ENCODE measurements around the gene IL6ST.
A peak's percentile ranks its signal among the peaks of the same experiment; 100 is the strongest.

IL6ST gene

DNA sequence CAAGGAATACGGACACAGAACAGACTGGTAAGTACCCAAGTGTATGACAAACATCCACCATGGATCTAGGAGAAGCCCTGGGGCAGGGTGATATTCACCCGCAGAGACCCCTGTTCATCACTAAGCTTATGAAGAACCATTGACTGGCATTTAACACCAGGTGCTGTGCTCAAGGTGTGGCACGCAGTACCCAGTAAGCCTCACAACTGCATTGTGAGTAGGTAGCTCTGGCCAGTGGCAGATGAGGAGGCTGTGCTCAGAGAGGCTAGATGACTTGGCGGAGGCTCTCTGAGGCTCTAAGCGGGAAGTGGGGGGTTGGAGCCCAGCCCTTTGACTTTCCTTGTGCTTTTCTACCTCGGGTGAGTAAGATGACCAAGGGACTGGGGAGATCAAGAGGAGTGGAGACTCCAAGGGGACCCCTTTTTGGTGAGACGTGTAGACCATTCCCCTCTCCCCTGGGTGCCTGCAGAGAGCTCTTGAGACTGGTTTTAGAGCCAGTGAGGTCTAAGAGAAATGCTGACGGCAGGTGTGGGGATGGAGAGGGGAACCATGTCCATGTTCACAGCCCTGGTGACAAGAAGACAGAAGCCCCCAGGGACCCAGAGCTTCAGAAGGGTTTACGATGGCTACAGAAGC is 70.8 kb downstream of the IL6ST start:
- no peak for DNase-seq (ENCODE audit: extremely low read depth in 1 of 2, low read depth in 1 of 2)

DNA sequence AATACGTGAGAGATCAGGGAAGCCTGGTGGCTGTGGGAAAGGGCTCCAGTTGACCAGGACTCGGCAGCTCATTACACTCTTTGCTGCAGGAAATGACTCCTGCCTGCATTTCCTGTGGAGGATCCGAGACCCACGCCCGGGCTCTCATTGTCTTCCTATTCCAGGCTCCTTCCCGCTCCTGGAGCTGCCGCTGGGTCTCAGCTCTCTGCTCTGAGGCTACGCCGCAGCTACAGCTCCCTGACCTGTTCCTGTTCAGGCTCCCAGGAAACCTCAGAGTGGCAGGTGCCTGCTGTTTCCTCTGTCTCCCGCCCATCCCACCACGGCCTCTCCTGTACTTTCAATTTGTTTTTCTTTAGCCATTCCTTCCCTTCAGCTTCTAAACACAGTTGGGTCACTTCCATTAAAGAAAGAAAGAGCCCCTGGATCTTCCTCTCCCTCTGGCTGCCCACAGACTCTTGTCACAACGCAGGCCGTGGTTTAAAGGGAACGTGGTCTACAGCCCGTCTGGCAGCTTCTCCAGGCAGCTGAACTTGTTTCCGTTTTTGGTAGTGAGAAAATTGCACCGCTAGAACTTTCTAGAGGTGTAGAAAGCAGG is 71.5 kb downstream of the IL6ST start:
- no peak for DNase-seq (ENCODE audit: extremely low read depth in 1 of 2, low read depth in 1 of 2)

DNA sequence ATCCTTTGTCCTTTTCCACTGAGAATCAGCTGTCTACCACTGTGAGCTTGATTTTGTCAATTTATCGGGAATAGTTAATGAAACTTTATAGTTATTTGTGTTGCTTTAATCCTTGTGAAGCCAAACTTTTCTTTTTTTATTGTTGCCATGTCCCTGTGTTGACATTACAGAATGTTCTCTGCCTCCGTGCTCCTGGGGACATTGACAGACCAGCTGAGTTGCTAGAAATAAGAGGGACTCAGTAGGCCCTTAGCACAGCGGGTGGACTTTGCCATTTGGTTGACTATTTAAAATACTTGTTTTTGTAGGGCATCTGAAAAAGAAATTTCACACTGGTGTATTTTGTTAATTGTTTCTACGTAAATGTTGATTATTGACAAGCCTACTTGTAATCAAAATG is 73.1 kb downstream of the IL6ST start:
- DNase-seq (ENCODE audit: extremely low read depth in 1 of 2, low read depth in 1 of 2), result no peak

DNA sequence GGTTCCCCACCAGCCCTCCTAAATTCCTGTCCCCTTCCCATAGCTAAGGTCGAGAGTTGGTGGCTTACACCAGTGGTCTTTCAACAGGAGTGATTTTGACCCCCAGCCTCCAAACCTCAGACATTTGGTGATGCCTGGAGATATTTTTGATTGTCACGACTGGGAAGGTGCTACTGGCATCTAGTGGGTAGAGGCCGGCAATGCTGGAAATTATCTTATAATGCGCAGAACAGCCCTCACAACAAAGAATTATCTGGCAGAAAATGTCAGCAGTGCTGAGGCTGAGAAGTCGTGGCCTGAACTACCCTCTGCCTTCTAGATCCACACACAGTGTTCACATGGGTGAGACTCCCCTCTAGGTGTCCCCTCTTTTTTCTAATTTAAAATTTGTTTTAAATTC is 74.0 kb downstream of the IL6ST start:
- DNase-seq (ENCODE audit: extremely low read depth in 1 of 2, low read depth in 1 of 2), result no peak

DNA sequence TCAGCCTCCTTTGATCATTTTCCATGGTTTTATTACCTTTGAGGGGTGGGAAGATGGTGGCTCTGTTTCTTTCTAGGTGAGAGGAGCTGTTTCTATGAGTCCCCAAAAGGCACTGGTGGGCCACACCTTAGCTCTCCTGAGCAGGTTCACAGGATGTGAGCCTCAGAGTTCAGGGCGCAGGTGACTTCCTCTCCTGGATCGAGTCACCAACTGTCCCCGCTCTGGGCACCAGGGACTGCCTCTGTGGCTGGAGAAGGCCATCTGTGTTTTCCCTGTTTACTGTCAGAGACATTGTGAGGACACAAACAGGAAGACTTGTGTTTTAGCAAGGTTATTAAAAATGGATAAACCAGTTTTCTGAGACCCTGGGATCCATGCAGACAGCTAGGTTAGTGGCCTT is 75.1 kb downstream of the IL6ST start:
- DNase-seq (ENCODE audit: extremely low read depth in 1 of 2, low read depth in 1 of 2), result no peak

DNA sequence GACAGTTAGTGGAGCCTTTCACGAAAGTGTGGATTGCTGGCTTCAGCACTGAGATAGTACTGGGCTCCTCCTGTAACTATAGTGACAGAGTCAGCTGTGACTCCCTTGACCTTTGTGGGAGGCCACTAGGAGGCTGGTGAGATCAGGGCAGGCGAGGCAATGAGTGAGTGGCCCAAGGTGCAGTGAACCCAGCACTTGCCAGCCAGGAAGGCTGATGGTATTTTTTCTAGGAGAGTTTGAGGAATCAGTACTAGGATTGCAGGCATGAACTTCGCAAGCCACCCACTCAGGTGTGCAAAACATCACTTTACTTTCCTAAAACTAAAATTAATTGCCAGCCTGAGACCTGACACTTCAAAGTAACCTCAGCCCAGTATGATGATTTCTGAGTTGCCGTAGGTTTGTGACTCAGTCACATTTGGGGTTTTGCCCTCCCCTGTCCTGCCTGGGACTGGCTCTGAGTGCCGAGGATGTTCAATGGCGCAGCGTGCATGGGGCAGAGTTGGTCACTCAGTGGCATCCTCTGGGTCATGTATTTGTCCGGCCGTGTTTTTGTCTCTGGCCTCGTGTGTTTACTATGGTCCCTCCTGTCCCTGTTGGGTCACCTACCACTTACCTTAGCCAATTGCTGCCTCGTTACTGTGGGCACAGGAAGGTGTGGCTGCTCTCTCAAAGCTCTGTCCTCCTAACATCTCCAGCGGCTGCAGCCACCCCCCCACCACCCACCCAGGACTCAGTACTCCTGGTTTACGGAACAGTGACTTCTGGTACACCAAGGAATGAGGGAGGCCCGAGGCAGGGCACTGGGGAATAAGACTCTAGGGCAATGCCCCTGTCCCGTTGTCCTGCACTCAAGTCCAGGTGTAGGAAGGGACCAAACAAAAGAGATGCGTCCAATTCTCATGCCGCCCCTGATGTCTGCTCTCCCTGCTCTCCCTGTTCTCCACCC is 76.4 kb downstream of the IL6ST start:
- DNase-seq (ENCODE audit: extremely low read depth in 1 of 2, low read depth in 1 of 2), result no peak

DNA sequence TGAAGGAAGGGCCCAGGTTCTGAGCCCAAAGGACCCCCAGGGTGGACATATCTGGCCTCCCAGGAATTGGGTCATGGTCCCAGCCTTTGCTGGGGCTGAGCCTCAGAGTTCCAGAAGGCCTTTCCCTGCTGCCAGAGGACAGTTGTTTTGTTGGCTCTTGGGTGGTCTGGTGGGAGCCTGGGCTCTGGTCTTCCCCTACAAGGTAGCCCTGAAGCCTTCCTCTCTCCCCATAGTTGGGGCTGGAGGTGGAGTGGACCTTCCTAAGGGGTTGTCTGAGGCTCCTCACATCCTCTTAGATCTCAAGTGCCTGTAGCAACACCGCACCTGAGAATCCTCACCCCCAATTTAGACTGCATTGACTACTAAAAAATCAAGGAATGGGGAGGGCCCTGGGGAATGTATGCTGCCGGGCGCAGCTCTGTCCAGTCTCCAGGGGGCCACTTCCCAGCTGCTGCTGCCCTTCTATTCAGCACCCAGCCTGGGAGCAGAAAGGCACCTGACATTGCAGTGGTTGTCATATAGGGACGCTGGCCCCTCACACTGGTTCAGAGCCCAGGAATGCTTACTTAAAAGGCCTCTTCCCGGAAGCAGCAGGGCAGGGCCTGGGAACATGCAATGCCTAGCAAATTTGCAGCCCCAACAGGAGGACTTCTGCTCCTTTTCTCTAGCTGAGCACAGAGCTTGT is 77.2 kb downstream of the IL6ST start:
- DNase-seq (ENCODE audit: extremely low read depth in 1 of 2, low read depth in 1 of 2), result no peak

DNA sequence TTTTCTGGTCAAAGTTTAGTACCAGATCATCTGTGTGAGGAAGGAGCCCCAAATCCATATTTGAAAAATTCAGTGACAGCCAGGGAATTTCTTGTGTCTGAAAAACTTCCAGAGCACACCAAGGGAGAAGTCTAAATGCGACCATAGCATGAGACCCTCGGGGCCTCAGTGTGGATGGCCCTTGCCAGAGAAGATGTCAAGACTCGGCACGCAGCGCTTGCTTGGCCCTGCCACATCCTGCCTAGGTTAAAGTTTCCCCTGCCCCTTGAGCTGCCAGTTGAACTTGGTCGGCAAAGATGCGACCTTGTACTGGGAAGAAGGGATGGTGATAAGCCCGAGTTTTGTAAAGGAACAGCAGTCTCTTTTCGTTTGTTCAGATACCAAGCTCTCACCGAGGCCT is 77.8 kb downstream of the IL6ST start:
- DNase-seq (ENCODE audit: extremely low read depth in 1 of 2, low read depth in 1 of 2), result no peak

DNA sequence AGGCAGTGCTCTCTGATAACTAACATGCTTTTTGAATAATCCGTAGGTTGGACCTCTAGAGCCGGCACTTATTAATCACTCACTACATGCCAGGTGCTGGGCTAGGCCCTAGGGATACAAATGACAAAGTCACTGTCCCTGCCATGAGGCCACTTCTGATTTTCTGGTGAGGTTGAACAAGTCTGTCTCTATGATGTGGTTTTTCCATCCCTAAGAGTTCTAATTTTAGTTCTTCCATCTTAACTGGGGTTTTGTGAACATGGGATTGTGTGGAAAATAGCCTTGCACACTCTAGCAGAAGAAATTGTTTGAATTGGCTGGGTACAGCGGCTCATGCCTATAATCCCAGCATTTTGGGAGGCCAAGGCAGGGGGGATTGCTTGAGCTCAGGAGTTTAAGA is 79.0 kb downstream of the IL6ST start:
- DNase-seq (ENCODE audit: extremely low read depth in 1 of 2, low read depth in 1 of 2), result no peak

DNA sequence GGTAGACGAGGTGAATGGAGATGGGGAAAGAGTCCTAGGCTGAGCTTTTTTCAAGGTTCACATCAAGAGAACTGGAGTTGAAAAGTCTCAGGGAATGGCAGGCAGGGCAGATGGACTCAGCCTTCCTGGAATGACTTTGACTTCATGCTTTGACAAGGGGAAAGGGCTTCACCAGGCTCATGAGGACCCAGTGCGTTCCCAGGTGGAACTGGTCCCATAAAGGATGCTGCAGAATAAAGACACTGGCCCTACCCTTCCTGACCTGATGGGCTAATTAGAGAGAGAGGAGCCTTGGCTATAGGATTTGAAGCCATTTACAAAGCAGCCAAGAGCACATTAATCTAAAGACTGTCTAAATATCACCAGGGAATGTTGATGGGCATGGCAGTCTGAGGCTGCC is 79.8 kb downstream of the IL6ST start:
- DNase-seq (ENCODE audit: extremely low read depth in 1 of 2, low read depth in 1 of 2), result no peak

DNA sequence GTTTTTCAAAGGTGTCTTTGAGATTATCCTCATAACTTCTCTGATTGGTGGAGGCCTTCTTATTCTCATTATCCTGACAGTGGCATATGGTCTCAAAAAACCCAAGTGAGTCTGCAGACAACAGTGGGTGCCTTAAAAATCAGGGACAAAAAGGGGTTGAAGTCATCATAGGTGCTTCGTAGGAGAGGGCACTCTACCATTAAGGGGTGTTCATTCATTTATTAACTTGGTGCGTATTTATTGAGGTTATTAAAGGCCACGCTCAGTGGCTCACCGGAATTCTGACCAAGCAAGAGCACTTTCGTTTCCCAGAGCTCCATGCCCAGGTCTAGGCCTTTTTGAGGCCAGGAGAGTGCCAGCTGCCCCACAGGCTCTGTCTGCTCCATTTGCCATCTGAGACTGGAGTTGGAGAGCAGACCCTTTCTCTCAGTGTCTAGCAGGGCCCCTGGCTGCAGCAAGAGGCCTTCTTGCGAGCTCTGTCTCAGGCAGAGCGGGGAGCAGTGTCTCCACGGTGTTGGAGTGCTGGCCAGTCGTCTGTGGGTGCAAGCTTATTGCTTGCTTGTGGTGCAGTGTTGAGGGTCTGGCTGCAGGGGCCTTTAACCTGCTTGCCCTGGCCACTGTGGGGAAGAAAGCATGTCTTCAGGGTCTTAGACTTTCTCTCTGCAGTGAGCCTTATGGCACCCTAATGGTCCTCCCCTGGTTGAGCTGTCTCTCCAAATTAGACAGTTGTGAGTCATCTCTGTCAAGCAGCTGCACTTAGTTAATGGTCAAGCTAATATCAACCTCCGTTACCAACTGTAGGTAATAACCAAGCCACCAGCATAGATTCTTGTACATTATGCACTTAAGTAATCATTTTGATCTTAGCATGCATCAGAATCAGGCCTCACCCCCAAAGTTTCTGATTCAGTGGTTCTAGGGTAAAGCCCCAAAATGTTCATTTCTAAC is 81.0 kb downstream of the IL6ST start:
- no peak for DNase-seq (ENCODE audit: extremely low read depth in 1 of 2, low read depth in 1 of 2)

DNA sequence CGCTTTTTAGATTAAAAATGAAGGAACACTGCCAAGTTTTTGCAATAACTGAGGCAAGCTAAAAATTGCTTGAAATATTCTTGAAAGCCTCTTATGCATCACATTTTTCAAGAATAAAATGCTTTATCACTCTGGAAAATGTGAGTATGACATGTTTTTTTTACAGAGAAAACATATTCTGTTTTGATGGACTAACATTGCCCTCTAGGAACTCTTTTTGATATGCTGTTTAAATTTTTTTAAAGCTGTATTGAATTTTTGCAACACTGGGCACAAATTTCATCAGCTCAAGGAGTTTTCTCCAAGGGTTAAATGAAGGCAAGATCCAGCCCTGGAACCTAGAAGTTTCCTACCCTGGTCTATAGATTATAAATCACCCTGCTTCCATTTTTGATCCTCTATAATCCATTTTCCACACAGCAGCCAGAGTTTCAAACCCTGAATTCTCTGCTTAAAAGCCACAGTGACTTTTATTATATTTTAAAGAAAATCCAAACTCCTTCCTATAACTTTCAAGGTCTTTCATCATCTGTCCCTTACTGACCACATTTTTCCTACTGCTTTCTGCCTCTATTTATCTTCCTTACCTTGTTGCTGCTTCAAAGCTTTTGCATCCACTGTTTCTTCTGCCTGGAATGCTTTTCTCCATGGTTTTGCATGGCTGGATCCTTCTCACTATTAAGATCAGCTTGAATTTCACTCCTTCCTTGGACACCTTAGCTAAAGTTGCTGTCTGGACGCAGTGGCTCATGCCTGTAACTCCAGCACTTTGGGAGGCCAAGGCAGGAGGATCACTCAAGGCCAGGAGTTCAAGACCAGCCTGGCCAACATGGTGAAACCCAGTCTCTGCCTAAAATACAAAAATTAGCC is 82.7 kb downstream of the IL6ST start:
- no peak for DNase-seq (ENCODE audit: extremely low read depth in 1 of 2, low read depth in 1 of 2)

DNA sequence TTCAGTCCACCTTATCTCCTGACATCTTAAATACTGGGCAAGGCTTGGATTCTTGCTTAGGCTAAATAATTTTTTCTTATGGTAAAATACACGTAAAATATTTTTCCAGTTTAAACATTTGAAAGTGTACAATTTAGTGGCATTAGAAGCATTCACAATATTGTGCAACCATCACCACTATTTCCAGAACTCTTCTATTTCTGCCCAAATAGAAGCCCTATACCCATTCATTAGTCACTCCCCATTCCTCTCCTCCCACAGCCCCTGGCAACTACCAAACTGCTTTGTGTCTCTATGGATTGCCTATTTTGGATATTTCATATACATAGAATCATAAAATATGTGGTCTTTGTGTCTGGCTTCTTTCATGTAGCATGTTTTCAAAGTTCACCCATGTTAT is 86.0 kb downstream of the IL6ST start:
- DNase-seq (ENCODE audit: extremely low read depth in 1 of 2, low read depth in 1 of 2), result no peak

DNA sequence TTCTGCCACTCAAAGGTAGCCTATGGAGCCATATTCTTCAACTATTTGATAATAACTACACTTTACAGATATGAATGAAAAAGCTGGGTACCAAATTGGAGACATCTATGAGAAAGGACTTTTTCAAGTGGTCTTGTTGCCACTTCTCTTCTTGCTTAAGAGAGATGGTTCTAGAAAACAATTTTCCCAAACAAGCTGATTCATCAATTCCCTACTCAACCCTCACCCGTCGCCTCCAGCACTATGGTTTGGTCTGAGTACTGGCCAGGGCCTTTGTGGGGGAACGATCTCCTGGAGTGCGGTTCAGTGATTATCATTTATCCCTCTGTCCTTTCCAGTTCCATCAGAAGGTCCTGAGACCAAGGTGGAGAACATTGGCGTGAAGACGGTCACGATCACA is 86.8 kb downstream of the IL6ST start:
- no peak for DNase-seq (ENCODE audit: extremely low read depth in 1 of 2, low read depth in 1 of 2)

DNA sequence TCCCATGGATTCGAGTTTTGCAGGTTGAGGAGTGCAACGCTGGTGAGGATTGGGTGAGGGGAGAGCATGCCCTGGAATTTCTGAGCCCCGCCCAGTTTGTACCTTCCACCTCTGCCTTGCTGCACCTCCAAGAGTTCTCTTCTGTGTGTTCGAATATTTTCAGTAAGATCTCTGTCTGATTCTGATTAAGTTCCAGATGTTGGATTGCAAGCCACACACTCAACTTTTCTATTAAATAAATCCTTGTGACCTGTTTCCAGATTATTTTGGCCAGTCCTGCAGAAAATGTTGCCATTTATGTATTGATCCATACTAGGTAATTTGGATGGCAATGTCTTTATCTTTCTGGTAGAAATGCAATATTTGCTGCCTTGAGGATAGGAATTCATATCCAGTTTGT is 89.5 kb downstream of the IL6ST start:
- DNase-seq (ENCODE audit: extremely low read depth in 1 of 2, low read depth in 1 of 2), result no peak

DNA sequence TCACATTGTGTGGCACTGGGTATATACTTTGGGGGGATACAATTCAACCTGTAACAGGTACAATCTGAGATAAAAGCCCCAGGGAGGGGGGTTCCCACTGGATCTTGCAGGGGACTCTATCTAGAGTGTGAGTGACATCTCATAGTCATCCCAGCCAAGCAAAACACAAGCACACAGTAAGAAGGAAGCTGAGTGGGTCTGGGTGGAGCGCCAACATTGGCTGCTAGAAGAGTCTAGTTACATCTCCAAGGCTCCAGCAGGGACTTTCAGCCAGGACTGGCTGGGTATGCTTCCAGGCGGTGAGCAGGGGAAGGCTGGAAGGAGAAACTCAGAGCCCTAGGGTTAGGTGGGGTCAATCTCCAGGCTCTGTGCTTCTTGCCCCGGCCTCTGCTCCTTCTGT is 90.6 kb downstream of the IL6ST start:
- DNase-seq (ENCODE audit: extremely low read depth in 1 of 2, low read depth in 1 of 2), result no peak

DNA sequence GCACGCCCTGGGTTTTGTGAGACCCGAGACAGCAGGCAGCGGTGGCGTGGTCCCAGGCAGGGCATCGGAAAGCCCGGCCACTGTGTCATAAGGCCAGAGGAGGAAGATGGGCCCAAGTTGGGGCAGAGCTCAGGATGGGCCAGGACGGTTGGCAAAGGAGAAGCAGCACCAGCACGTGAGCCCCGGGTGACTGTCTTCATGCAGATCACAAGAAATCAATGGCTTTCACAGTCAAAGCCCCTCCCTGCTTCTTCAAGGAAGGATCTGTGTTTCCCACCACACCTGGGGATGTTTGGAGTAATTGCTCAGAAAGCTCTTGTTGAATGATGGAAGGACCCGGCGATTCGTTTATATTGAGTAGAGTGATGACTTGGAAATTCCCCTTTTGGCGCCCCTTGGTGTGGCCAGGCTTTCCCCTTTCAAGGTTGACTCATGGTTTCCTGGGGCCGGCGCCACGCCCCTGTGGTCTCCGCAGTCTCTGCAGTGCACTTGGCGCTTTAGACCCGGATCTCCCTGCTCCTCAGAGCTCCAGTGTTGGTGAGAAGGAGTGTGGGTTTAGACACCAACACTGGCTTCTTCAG is 91.6 kb downstream of the IL6ST start:
- peak; percentile 67 to 79 for DNase-seq (ENCODE audit: extremely low read depth in 1 of 2, low read depth in 1 of 2)

DNA sequence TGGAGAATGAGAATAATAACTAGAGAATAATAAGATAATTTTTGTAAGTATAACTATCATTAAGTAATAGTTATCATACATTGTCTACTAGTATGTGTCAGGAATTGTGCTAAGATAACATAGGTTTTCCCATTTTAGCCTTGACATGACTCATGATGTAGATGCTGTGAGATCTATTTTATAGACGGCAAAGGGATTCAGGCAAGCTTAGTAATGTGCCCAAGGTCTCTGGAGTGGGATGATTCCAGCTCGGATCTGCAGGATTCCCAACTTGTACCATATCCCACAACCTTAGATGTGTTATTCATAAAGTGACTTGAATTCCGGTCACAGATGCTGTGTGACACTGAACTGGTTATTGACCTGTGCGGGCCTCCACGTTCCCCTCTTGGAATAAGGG is 92.1 kb downstream of the IL6ST start:
- no peak for DNase-seq (ENCODE audit: extremely low read depth in 1 of 2, low read depth in 1 of 2)

DNA sequence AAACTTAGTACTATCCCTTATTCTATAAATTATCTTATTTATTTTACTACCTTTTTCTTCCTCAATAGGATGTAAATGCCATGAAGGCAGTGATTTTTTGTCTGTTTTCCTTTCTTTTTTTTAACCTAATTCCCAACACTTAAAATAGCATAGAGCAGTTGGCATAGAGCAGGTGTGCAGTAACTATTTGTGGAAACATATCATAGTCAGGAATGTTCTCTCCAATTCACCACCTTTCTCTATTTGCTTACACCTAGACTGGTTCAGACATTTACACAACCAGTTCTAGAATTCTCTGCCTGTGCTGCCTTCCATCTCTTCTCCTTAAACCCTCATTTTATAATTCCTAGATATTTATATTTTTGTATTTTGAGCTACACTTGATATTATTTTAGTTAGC is 94.0 kb downstream of the IL6ST start:
- DNase-seq (ENCODE audit: extremely low read depth in 1 of 2, low read depth in 1 of 2), result no peak
